GM19467 (cell line): ENCODE measurements around the gene ABHD16A.

Experiments used
- ATAC-seq: cut with Tn5 transposase; IDR thresholded peaks from one replicate; pipeline ENCODE4 v1.9.1; 2021; ENCODE audit warnings: mild to moderate bottlenecking, moderate library complexity; ENCODE audit not compliant: unreplicated experiment

The ABHD16A gene

GRCh38 chr6:31663126-31663960 is 39.8 kb downstream of the ABHD16A start:
- ATAC-seq: no peak

- ATAC-seq: no peak
Measured at GRCh38 chr6:31662124-31662723, 40.9 kb downstream of the ABHD16A start.

GRCh38 chr6:31661262-31662123 is 41.6 kb downstream of the ABHD16A start:
- ATAC-seq: no peak

- peak; percentile 36 for ATAC-seq
Measured at GRCh38 chr6:31660381-31661261, 42.5 kb downstream of the ABHD16A start, which contains the start of gene C6orf47. C6orf47 (minus strand) TSS chr6:31660778; CDS start chr6:31659947, 831 bp downstream.

GRCh38 chr6:31659649-31660380 is 43.3 kb downstream of the ABHD16A start:
- no peak for ATAC-seq

GRCh38 chr6:31658983-31659648 is 44.0 kb downstream of the ABHD16A start:
- ATAC-seq: no peak

GRCh38 chr6:31658158-31658688 is 44.9 kb downstream of the ABHD16A start:
- no peak for ATAC-seq

GRCh38 chr6:31657406-31658157 is 45.5 kb downstream of the ABHD16A start:
- ATAC-seq: no peak

GRCh38 chr6:31655349-31656237 is 47.5 kb downstream of the ABHD16A start, which contains the start of gene APOM:
APOM (plus strand) TSS chr6:31655894; CDS start chr6:31655967, 73 bp downstream.
- no peak for ATAC-seq

- no peak for ATAC-seq
Measured at GRCh38 chr6:31654574-31655348, 48.4 kb downstream of the ABHD16A start.

- peak; percentile 49 for ATAC-seq
Measured at GRCh38 chr6:31652925-31653724, 50.0 kb downstream of the ABHD16A start.

- peak; percentile 16 for ATAC-seq
Measured at GRCh38 chr6:31651602-31652191, 51.4 kb downstream of the ABHD16A start.

- ATAC-seq: no peak
Measured at GRCh38 chr6:31645325-31645724, 57.8 kb downstream of the ABHD16A start.

GRCh38 chr6:31643818-31644454 is 59.2 kb downstream of the ABHD16A start:
- ATAC-seq: no peak
